Loucy (cell line): Measurements from ENCODE around the gene MAPK8.

Experiments used
- H2AFZ ChIP-seq: fragments of 200-600 bp; sonication (generic); 2 replicates; pipeline ENCODE4 v1.6.0; 2016; ENCODE audit warnings: antibody characterized with exemption, mild to moderate bottlenecking, low read length, moderate library complexity
- H3F3A ChIP-seq: fragments of 200-600 bp; 2 replicates; pipeline ENCODE4 v1.6.0; 2016; ENCODE audit warnings: antibody characterized with exemption, low read depth, mild to moderate bottlenecking
- H3K27me3 ChIP-seq: fragments of 200-600 bp; sonication (generic); 2 replicates; pipeline ENCODE4 v1.6.1; 2014; ENCODE audit warnings: low read length, mild to moderate bottlenecking; ENCODE audit not compliant: insufficient read depth, poor library complexity, severe bottlenecking
- H3K36me3 ChIP-seq: fragments of 200-600 bp; sonication (generic); 2 replicates; pipeline ENCODE4 v1.6.1; 2016; ENCODE audit warnings: low read length; ENCODE audit not compliant: insufficient read depth
- H3K4me1 ChIP-seq: fragments of 200-600 bp; sonication (generic); 2 replicates; pipeline ENCODE4 v1.5.1; 2014; ENCODE audit warnings: low read length, mild to moderate bottlenecking; ENCODE audit not compliant: insufficient read depth, poor library complexity, severe bottlenecking
- H3K4me2 ChIP-seq: fragments of 200-600 bp; sonication (generic); 2 replicates; pipeline ENCODE4 v1.6.0; 2014; ENCODE audit warnings: antibody characterized with exemption, low read length, low read depth, mild to moderate bottlenecking; ENCODE audit not compliant: poor library complexity, severe bottlenecking
- H3K4me3 ChIP-seq: fragments of 200-600 bp; sonication (generic); 2 replicates; pipeline ENCODE4 v1.5.1; 2014; ENCODE audit warnings: low read length, mild to moderate bottlenecking, mixed read lengths; ENCODE audit not compliant: poor library complexity, severe bottlenecking
- H3K79me2 ChIP-seq: fragments of 200-600 bp; sonication (generic); 2 replicates; pipeline ENCODE4 v1.6.1; 2014; ENCODE audit warnings: low read length; ENCODE audit not compliant: insufficient read depth
- H3K9ac ChIP-seq: fragments of 200-600 bp; sonication (generic); 2 replicates; pipeline ENCODE4 v1.6.0; 2014; ENCODE audit warnings: mild to moderate bottlenecking, low read depth, low read length, moderate library complexity; ENCODE audit not compliant: poor library complexity, severe bottlenecking
- H3K9me2 ChIP-seq: fragments of 200-600 bp; sonication (generic); replicated peaks from 2 replicates; pipeline ENCODE4 v1.6.1; 2016; ENCODE audit warnings: low read depth, low read length, mixed read lengths
- H3K9me3 ChIP-seq: fragments of 200-600 bp; sonication (generic); 2 replicates; pipeline ENCODE4 v1.6.1; 2014; ENCODE audit warnings: mild to moderate bottlenecking, antibody characterized with exemption, low read length, low read depth; ENCODE audit not compliant: insufficient read depth
- H4K20me1 ChIP-seq: fragments of 200-600 bp; sonication (generic); 2 replicates; pipeline ENCODE4 v1.6.0; 2014; ENCODE audit warnings: antibody characterized with exemption, low read length, mild to moderate bottlenecking; ENCODE audit not compliant: insufficient read depth, poor library complexity, severe bottlenecking
- EZH2phosphoT487 ChIP-seq: fragments of 200-600 bp; IDR thresholded peaks from 2 replicates; pipeline ENCODE4 v1.6.1; 2018; ENCODE audit warnings: antibody characterized with exemption, mild to moderate bottlenecking, moderate library complexity, borderline replicate concordance
- TF ChIP-seq, protein P1 (sequence below): fragments of 200-600 bp; sonication (generic); conservative IDR thresholded peaks from 2 replicates; pipeline ENCODE4 v1.5.1; 2014; ENCODE audit warnings: mild to moderate bottlenecking, antibody characterized with exemption, low read length

The MAPK8 gene

DNA sequence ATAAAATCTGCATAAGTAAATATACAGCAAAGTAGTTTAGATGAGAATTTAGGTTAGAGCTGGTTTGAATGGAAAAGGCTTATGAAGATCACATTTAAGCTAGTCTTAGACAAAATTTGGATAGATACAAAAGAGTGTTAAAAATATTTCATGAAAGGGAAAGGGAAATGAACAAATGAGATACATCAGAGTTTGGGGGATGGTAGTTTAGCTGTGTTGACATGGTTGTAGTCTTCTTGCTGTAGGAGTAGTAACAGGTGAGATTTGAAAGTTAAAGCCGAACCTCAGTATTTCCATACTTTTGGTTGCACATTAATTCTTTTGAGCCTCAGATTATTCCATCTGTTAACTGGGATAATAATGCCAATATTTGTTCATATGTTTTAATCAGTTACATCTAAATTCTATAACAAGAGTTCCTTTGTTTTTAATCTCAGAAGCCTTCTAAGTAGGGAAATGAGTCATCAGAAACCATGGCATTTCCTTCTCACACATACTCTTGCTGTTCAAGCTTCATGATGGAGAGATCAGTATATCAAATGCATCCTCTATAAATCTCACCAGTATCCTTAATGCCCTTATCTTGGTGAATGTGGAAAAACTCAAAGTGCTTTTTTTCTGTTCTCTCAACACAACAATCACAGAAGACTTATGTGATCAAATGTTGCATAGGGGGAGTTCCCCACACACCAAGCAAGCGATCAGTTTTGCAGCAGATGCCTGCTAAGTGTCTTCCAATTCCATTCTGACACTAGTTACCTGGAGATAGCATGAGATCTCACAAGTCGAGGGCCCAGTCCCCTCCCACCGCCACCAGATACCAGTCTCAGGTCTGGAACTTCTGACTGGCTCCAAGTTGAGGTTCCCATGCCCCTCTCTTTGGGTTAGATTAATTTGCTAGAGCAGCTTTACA is 84.7 kb downstream of the MAPK8 start:
- TF ChIP-seq, protein P1, sequence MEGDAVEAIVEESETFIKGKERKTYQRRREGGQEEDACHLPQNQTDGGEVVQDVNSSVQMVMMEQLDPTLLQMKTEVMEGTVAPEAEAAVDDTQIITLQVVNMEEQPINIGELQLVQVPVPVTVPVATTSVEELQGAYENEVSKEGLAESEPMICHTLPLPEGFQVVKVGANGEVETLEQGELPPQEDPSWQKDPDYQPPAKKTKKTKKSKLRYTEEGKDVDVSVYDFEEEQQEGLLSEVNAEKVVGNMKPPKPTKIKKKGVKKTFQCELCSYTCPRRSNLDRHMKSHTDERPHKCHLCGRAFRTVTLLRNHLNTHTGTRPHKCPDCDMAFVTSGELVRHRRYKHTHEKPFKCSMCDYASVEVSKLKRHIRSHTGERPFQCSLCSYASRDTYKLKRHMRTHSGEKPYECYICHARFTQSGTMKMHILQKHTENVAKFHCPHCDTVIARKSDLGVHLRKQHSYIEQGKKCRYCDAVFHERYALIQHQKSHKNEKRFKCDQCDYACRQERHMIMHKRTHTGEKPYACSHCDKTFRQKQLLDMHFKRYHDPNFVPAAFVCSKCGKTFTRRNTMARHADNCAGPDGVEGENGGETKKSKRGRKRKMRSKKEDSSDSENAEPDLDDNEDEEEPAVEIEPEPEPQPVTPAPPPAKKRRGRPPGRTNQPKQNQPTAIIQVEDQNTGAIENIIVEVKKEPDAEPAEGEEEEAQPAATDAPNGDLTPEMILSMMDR, result no peak
- TF ChIP-seq EZH2phosphoT487, result no peak
- Histone ChIP-seq H3F3A (no peaks in the 10 kb centered on the region), H3K9ac (no peak overlapping the region), H3K36me3 (no peaks in the 10 kb centered on the region), H3K4me3 (no peak overlapping the region), H3K9me3 (no peaks in the 10 kb centered on the region), H3K27me3 (no peaks in the 10 kb centered on the region), H2AFZ (no peak overlapping the region), H4K20me1 (peaks cover 40% of the 10 kb centered on the region), H3K9me2 (no peaks in the 10 kb centered on the region), H3K4me2 (peak overlapping the region; percentile 15), H3K79me2 (peaks cover 40% of the 10 kb centered on the region), H3K4me1 (peaks cover 30% of the 10 kb centered on the region)

DNA sequence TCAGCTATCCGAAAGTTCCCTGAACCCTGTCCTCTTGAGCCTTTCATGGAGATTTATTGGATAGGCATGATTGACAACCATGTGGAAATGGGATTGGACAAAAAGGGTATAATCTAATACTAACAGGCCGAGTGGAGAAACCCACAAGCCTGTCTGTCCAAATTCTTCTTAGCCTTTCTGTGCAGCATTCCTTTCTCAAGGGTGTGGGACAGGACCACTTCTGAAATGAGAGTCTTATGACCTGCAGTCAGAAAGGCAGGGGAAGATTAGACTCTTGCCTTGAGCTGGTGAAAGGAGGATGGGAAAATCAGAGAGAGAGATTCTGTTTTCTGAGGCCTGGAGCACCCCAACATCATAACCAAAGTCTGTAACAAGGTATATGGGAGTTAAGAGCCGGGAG is 85.5 kb downstream of the MAPK8 start:
- Histone ChIP-seq H3K27me3 (no peaks in the 10 kb centered on the region), H3K9me3 (no peaks in the 10 kb centered on the region), H3K9me2 (no peaks in the 10 kb centered on the region), H3K4me2 (no peak overlapping the region), H2AFZ (no peak overlapping the region), H3K4me1 (peaks cover 30% of the 10 kb centered on the region), H3K36me3 (no peaks in the 10 kb centered on the region), H3K4me3 (no peak overlapping the region), H3K79me2 (peaks cover 40% of the 10 kb centered on the region), H3F3A (no peaks in the 10 kb centered on the region), H3K9ac (no peak overlapping the region), H4K20me1 (peaks cover 40% of the 10 kb centered on the region)
- no peak for TF ChIP-seq EZH2phosphoT487
- TF ChIP-seq, protein P1, result no peak

DNA sequence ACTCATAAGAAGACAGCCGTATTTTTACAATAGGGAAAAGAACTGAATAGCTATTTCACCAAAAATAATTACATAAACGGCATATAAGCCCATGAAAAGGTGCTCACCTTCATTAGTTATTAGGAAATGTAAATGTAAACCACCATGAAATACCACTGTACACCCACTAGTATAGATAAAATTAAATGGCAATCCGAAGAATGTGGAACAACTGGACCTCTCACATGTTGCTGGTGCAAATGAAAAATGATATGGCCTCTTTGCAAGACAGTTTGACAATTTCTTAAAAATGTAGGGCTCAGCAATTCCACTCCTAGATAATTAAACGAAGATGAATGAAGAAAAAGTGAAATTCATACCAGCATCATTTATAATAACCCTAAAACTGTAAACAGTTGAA is 91.8 kb downstream of the MAPK8 start:
- Histone ChIP-seq H3K9me3 (no peaks in the 10 kb centered on the region), H3F3A (no peaks in the 10 kb centered on the region), H3K36me3 (no peaks in the 10 kb centered on the region), H3K79me2 (peaks cover 50% of the 10 kb centered on the region), H3K4me3 (no peak overlapping the region), H3K27me3 (no peaks in the 10 kb centered on the region), H3K4me2 (no peak overlapping the region), H3K9me2 (no peaks in the 10 kb centered on the region), H2AFZ (no peak overlapping the region), H4K20me1 (peaks cover 13% of the 10 kb centered on the region), H3K9ac (no peak overlapping the region), H3K4me1 (peaks cover 5% of the 10 kb centered on the region)
- TF ChIP-seq EZH2phosphoT487, result no peak
